Ascending aorta (tissue), 2 donors: ENCODE measurements around the gene SEC31A. TPM values are rescaled to one million over a fixed set of nuclear protein-coding genes. Genes with fewer than 3 reads are reported as not detected.

Experiments used
- DNase-seq, 2 donors: peaks; one replicate each; pipeline ENCODE4 v3.0.0-alpha.2; 2019; ENCODE audit warnings: low spot score in 2 of 2
- H3K27ac ChIP-seq, 2 donors: fragments of 200-600 bp; sonication (generic); one replicate each; pipeline ENCODE4 v1.5.1; 2016 to 2017; ENCODE audit warnings: mild to moderate bottlenecking in 1 of 2
- H3K27me3 ChIP-seq: fragments of 200-600 bp; sonication (generic); one replicate; pipeline ENCODE4 v1.5.1; 2017
- H3K36me3 ChIP-seq, 2 donors: fragments of 200-600 bp; sonication (generic); one replicate each; pipeline ENCODE4 v1.5.1; 2016
- H3K4me1 ChIP-seq, 2 donors: fragments of 200-600 bp; sonication (generic); one replicate each; pipeline ENCODE4 v1.5.1; 2016 to 2017; ENCODE audit warnings: mild to moderate bottlenecking in 1 of 2
- H3K4me3 ChIP-seq, 2 donors: fragments of 200-600 bp; sonication (generic); one replicate each; pipeline ENCODE4 v1.5.1; 2016 to 2017; ENCODE audit warnings: mild to moderate bottlenecking in 1 of 2
- H3K9me3 ChIP-seq, 2 donors: fragments of 200-600 bp; sonication (generic); one replicate each; pipeline ENCODE4 v1.5.1; 2016
- intact Hi-C: fragments of 100-400 bp; cut with DNase I; formaldehyde crosslinking; loops from one replicate; pipeline ENCODE4 v1.15.1; 2023
- total RNA-seq: library from RNA; depleted of rRNA; stranded (reverse); fragments of >200 nt; gene quantifications from one replicate; pipeline ENCODE4 v1.1.0, GENCODE V29; 2016
- TF ChIP-seq, protein P1 (sequence below), 3 experiments: fragments of 200-600 bp in 2 of 3; fragments of 450-650 bp in 1 of 3; sonication (generic) in 2 of 3; IDR thresholded peaks; one replicate each; pipeline ENCODE4 v1.5.1; 2016 to 2019; ENCODE audit warnings: antibody characterized with exemption in 3 of 3, mild to moderate bottlenecking in 1 of 3, moderate library complexity in 1 of 3

Gene SEC31A
- total RNA-seq, 1 donor from 2014 or later: 100 TPM

GRCh38 chr4:82780170-82780751 is 110.7 kb downstream of the SEC31A start:
- intact Hi-C loops: no loop called here
- H3K4me1 ChIP-seq: no peaks in the 10 kb centered on the region
- no peaks in the 10 kb centered on the region for H3K27me3 ChIP-seq
- DNase-seq: no peak
- TF ChIP-seq, protein P1, sequence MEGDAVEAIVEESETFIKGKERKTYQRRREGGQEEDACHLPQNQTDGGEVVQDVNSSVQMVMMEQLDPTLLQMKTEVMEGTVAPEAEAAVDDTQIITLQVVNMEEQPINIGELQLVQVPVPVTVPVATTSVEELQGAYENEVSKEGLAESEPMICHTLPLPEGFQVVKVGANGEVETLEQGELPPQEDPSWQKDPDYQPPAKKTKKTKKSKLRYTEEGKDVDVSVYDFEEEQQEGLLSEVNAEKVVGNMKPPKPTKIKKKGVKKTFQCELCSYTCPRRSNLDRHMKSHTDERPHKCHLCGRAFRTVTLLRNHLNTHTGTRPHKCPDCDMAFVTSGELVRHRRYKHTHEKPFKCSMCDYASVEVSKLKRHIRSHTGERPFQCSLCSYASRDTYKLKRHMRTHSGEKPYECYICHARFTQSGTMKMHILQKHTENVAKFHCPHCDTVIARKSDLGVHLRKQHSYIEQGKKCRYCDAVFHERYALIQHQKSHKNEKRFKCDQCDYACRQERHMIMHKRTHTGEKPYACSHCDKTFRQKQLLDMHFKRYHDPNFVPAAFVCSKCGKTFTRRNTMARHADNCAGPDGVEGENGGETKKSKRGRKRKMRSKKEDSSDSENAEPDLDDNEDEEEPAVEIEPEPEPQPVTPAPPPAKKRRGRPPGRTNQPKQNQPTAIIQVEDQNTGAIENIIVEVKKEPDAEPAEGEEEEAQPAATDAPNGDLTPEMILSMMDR (IDR thresholded peaks at IDR 0.05): no peak
- no peak overlapping the region for H3K27ac ChIP-seq
- H3K9me3 ChIP-seq: no peaks in the 10 kb centered on the region
- no peaks in the 10 kb centered on the region for H3K36me3 ChIP-seq
- H3K4me3 ChIP-seq: no peak overlapping the region

DNA sequence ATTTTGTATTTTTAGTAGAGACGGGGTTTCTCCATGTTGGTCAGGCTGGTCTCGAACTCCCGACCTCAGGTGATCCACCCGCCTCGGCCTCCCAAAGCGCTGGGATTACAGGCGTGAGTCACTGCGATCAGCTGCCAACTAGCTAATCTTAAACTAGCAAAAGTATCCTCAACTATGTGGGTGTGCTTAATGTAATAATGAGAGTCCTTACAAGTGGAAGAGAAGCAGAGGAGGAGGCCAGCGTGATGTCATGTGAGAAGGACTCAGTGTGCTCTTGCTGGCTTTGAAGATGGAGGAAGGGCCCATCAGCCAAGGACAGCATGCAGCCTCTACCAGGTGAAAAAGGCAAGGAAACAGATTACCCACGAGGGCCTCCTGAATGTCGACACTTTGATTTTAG is 111.9 kb downstream of the SEC31A start:
- H3K27ac ChIP-seq: no peak overlapping the region
- no peak overlapping the region for H3K4me3 ChIP-seq
- TF ChIP-seq, protein P1 (IDR thresholded peaks at IDR 0.05): no peak
- no peaks in the 10 kb centered on the region for H3K27me3 ChIP-seq
- H3K4me1 ChIP-seq: no peaks in the 10 kb centered on the region
- no peak for DNase-seq
- H3K9me3 ChIP-seq: no peaks in the 10 kb centered on the region
- intact Hi-C loops: no loop called here
- H3K36me3 ChIP-seq: no peaks in the 10 kb centered on the region

- no peaks in the 10 kb centered on the region for H3K9me3 ChIP-seq
- intact Hi-C loops: no loop called here
Observed at GRCh38 chr4:82777857-82778525, 113.0 kb downstream of the SEC31A start.

DNA sequence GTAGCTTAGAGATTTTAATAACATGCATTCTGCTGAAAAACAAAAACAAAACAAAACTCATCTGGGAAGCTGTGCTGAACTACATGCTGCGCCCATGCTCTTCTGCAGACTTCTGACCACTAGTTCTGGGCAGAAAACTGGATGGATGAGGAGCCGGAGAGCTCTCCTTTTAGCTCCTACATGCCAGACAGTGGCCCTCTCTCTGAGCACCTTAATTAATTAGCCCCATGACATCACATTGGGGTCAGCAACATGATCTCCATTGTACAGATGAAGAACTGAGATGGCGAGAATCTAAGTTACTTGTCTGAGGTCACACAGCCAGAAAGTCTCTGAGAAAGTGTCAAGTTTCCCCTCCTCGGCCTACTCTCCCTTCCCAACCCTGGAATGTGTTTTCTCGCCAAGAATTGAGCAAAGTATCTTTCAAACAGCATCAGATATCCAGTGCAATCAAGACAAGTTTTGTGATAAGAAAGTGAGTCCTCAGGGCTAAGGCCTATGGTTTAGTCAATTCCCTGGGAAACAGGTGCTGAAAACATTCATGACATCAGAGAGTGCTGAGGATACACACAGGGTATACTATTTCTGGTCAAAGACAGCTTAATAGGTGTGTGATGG is 113.9 kb downstream of the SEC31A start:
- H3K4me3 ChIP-seq: no peak overlapping the region
- no peaks in the 10 kb centered on the region for H3K4me1 ChIP-seq
- H3K27me3 ChIP-seq: no peaks in the 10 kb centered on the region
- no peak for DNase-seq
- H3K27ac ChIP-seq: no peak overlapping the region
- TF ChIP-seq, protein P1 (IDR thresholded peaks at IDR 0.05): no peak
- intact Hi-C loops: no loop called here
- H3K9me3 ChIP-seq: no peaks in the 10 kb centered on the region
- no peaks in the 10 kb centered on the region for H3K36me3 ChIP-seq

More at GRCh38 chr4:82777857-82778525, 113.0 kb downstream of the SEC31A start:
- TF ChIP-seq, protein P1 (IDR thresholded peaks at IDR 0.05): no peak
- no peak overlapping the region for H3K4me3 ChIP-seq
- H3K36me3 ChIP-seq: no peaks in the 10 kb centered on the region
- DNase-seq: no peak
- H3K27me3 ChIP-seq: no peaks in the 10 kb centered on the region
- no peaks in the 10 kb centered on the region for H3K4me1 ChIP-seq
- H3K27ac ChIP-seq: no peak overlapping the region

GRCh38 chr4:82775243-82775642 is 115.7 kb downstream of the SEC31A start:
- no peaks in the 10 kb centered on the region for H3K9me3 ChIP-seq
- TF ChIP-seq, protein P1 (IDR thresholded peaks at IDR 0.05): no peak

More at GRCh38 chr4:82775243-82775642, 115.7 kb downstream of the SEC31A start:
- H3K4me1 ChIP-seq: no peaks in the 10 kb centered on the region
- no peak overlapping the region for H3K27ac ChIP-seq
- no peak overlapping the region for H3K4me3 ChIP-seq
- no peaks in the 10 kb centered on the region for H3K27me3 ChIP-seq
- H3K36me3 ChIP-seq: no peaks in the 10 kb centered on the region
- intact Hi-C loops: no loop called here
- DNase-seq: no peak
